ENCODE results near the gene NOTCH1. TPM values are rescaled to one million over a fixed set of nuclear protein-coding genes. Genes with fewer than 3 reads are reported as not detected.

NOTCH1 gene
- total RNA-seq, 1 experiment from 2014 or later, result 95.6 TPM

DNA sequence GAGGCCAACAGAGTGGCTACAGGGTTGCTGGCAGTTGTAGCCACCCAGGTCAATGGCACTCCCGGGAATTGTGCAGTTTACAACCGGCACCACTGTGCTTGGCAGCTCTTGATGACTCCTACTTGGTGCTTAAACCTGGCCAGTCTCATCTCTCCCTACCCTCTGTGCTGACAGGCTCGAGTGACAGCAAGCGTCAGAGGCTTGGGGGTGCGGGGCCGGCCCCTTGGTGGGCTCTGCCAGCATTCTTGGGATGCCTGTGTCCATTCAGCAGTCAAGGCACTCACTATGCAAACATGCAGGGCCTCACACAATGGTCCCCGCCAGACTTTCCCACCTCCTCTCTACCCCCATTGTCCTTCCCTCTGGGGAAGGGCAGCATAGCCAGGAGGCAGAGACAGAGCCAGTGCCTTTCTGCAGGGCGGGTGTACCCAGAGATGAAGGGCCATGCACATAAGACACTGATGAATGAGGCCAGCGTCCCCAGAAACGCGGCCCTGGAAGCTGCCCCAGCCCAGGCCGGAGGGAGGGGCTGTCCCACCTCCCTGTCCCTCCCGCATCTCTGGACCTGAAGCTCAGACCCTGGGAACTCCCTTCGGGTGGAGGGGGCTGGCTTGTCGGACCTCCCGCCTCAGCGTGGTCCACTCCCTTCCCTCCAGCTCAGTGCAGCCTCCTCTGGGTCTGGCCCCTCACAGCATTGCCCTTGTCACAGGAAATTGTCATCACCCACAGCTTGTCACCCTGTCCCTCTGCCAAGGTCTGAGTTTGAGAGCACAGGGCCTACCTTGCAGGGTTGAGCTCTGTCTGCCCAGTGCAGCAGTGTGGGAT, 26.4 kb upstream of the NOTCH1 start (continued):
- TF ChIP-seq CTCF (IDR thresholded peaks at IDR 0.05) (no peak), SP1 (CRISPR knock-in tag; conservative IDR thresholded peaks at IDR 0.05) (peak; percentile 67), FOXP1 (CRISPR knock-in tag; IDR thresholded peaks at IDR 0.05; ENCODE audit: borderline replicate concordance) (0 out of 2 replicates have a peak, but pooled peaks have one; percentile 9), TEAD4 (CRISPR knock-in tag; IDR thresholded peaks at IDR 0.05) (peak; percentile 98), MXD4 (CRISPR knock-in tag; IDR thresholded peaks at IDR 0.05; ENCODE audit: borderline replicate concordance) (no peak)

- CTCF ChIA-PET, result interaction anchor here (0.5 to 2.9 kb wide), 11 partner anchors 16 to 496 kb away, joined by 3 to 16 read pairs (median 4); no protein-coding TSS in a partner anchor
- H3K27me3 Mint-ChIP-seq (ENCODE audit: low read depth), result no peaks in the 10 kb centered on the region; the same call in 1 of the 2 replicates
- DNase-seq (ENCODE audit: low spot score), result no peak
- no peaks in the 10 kb centered on the region for H3K36me3 Mint-ChIP-seq
- POLR2A ChIA-PET, result interaction anchor here (0.9 to 2.6 kb wide), 5 partner anchors 9 to 21 kb away, joined by 3 to 28 read pairs (median 3); no protein-coding TSS in a partner anchor
- TF ChIP-seq HMGA2 (CRISPR knock-in tag; IDR thresholded peaks at IDR 0.05) (0 out of 2 replicates have a peak, but pooled peaks have one; percentile 4), TCF7 (CRISPR knock-in tag; IDR thresholded peaks at IDR 0.05; ENCODE audit: low read depth) (no peak)
- peak overlapping the region; percentile 44 for H3K4me3 Mint-ChIP-seq
- no peak for ATAC-seq
- H3K27ac Mint-ChIP-seq, result peak overlapping the region; percentile 99
- H3K4me1 Mint-ChIP-seq, result peaks cover 60% of the 10 kb centered on the region
- H3K9me3 Mint-ChIP-seq, result no peaks in the 10 kb centered on the region; the same call in 1 of the 2 replicates
Measured at GRCh38 chr9:136571531-136571930, 25.7 kb upstream of the NOTCH1 start.

DNA sequence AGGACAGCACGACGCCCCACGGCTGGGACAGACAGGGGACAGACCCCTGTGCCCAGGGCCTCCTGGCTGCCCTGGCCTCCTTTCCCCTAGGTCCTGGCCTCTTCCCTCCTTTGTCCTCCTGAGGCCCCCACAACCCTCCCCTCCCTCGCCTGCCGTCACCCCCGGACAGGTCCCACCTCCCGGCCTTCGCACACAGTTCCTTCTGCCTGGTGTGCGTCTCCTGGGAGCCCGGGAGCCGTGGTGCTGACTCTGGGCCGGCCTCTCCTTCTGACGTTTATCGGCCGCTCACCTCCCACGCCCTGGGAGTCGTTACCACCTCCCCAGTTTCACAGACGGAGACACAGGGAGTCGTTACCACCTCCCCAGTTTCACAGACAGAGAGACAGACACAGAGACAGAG, 25.1 kb upstream of the NOTCH1 start:
- DNase-seq (ENCODE audit: low spot score) (no peak), ATAC-seq (no peak)
- CTCF ChIA-PET, result interaction anchor here (0.8 to 2.9 kb wide), 8 partner anchors 17 to 408 kb away, joined by 3 to 16 read pairs (median 4); no protein-coding TSS in a partner anchor
- Mint-ChIP-seq H3K27ac (peak overlapping the region; percentile 85), H3K4me3 (no peak overlapping the region), H3K27me3 (ENCODE audit: low read depth) (no peaks in the 10 kb centered on the region; the same call in 1 of the 2 replicates), H3K36me3 (no peaks in the 10 kb centered on the region), H3K9me3 (no peaks in the 10 kb centered on the region; the same call in 1 of the 2 replicates), H3K4me1 (peaks cover 63% of the 10 kb centered on the region)
- POLR2A ChIA-PET, result interaction anchor here (0.6 to 2.6 kb wide), 4 partner anchors 13 to 20 kb away, joined by 3 to 28 read pairs (median 5); no protein-coding TSS in a partner anchor
- TF ChIP-seq JUN (CRISPR knock-in tag; IDR thresholded peaks at IDR 0.05), result no peak
- no peak for TF ChIP-seq CTCF (IDR thresholded peaks at IDR 0.05)
- no peak for TF ChIP-seq EMX1 (CRISPR knock-in tag; IDR thresholded peaks at IDR 0.05)
- TF ChIP-seq TEAD1 (CRISPR knock-in tag; IDR thresholded peaks at IDR 0.05), result no peak
- TF ChIP-seq, protein P1, sequence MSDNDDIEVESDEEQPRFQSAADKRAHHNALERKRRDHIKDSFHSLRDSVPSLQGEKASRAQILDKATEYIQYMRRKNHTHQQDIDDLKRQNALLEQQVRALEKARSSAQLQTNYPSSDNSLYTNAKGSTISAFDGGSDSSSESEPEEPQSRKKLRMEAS (CRISPR knock-in tag; IDR thresholded peaks at IDR 0.05), result no peak
- no peak for TF ChIP-seq AFF4 (CRISPR knock-in tag; IDR thresholded peaks at IDR 0.05; ENCODE audit: borderline replicate concordance)
- no peak for TF ChIP-seq ZNF416 (CRISPR knock-in tag; IDR thresholded peaks at IDR 0.05)
- TF ChIP-seq RORB (CRISPR knock-in tag; IDR thresholded peaks at IDR 0.05), result no peak
- no peak for TF ChIP-seq MXD4 (CRISPR knock-in tag; IDR thresholded peaks at IDR 0.05; ENCODE audit: borderline replicate concordance)
- TF ChIP-seq, protein P2, sequence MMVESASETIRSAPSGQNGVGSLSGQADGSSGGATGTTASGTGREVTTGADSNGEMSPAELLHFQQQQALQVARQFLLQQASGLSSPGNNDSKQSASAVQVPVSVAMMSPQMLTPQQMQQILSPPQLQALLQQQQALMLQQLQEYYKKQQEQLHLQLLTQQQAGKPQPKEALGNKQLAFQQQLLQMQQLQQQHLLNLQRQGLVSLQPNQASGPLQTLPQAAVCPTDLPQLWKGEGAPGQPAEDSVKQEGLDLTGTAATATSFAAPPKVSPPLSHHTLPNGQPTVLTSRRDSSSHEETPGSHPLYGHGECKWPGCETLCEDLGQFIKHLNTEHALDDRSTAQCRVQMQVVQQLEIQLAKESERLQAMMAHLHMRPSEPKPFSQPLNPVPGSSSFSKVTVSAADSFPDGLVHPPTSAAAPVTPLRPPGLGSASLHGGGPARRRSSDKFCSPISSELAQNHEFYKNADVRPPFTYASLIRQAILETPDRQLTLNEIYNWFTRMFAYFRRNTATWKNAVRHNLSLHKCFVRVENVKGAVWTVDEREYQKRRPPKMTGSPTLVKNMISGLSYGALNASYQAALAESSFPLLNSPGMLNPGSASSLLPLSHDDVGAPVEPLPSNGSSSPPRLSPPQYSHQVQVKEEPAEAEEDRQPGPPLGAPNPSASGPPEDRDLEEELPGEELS (CRISPR knock-in tag; IDR thresholded peaks at IDR 0.05), result no peak
- TF ChIP-seq ZBTB21 (CRISPR knock-in tag; IDR thresholded peaks at IDR 0.05; ENCODE audit: borderline replicate concordance), result no peak
- TF ChIP-seq GABPB1 (CRISPR knock-in tag; IDR thresholded peaks at IDR 0.05), result no peak

Data from WTC11 (cell line).